Adrenal gland (tissue), 5 donors: ENCODE results near the gene RGS19.

Experiments used
- CTCF ChIP-seq, 6 experiments: fragments of 450-650 bp in 4 of 6; fragments of 200-600 bp in 2 of 6; sonication (generic) in 1 of 6; IDR thresholded peaks; 1 replicate in 5 of 6; 2 replicates in 1 of 6; pipeline versions ENCODE4 v1.5.1 to v1.8.0; 2016 to 2021; ENCODE audit warnings: antibody characterized with exemption in 6 of 6, mild to moderate bottlenecking in 2 of 6, moderate library complexity in 1 of 6
- POLR2A ChIP-seq, 2 donors: fragments of 450-650 bp; IDR thresholded peaks; one replicate each; pipeline ENCODE4 v1.6.1; 2017; ENCODE audit warnings: antibody characterized with exemption in 2 of 2, mild to moderate bottlenecking in 2 of 2, moderate library complexity in 1 of 2
- donor health status: DM: no; HTN: no; CAD: no.

GRCh38 chr20:64069614-64070243, 9.6 kb downstream of the RGS19 start:
- TF ChIP-seq CTCF (IDR thresholded peaks at IDR 0.05) (peak; percentile 34 to 61 (median 54)), POLR2A (IDR thresholded peaks at IDR 0.05) (no peak)
